VCaP (cell line): ENCODE results near the gene PFKFB2.

Experiments used
- H3K27ac ChIP-seq: fragments of 450-650 bp; 2 replicates; pipeline ENCODE4 v1.5.1; 2017
- CTCF ChIP-seq: fragments of 450-650 bp; conservative IDR thresholded peaks from 2 replicates; pipeline ENCODE4 v1.5.1; 2017; ENCODE audit warnings: mild to moderate bottlenecking, moderate library complexity

PFKFB2 gene

GRCh38 chr1:207079706-207080241, 26.7 kb downstream of the PFKFB2 start:
- H3K27ac ChIP-seq: no peak overlapping the region

GRCh38 chr1:207081088-207081487, 28.0 kb downstream of the PFKFB2 start:
- no peak for TF ChIP-seq CTCF
- H3K27ac ChIP-seq: no peak overlapping the region

More at GRCh38 chr1:207079706-207080241, 26.7 kb downstream of the PFKFB2 start:
- TF ChIP-seq CTCF: no peak

- H3K27ac ChIP-seq: no peak overlapping the region
- TF ChIP-seq CTCF: no peak
Observed at GRCh38 chr1:207081806-207082205, 28.7 kb downstream of the PFKFB2 start.

- TF ChIP-seq CTCF: no peak
- no peak overlapping the region for H3K27ac ChIP-seq
Observed at GRCh38 chr1:207084232-207084631, 31.2 kb downstream of the PFKFB2 start.

- peak; percentile 81 for TF ChIP-seq CTCF
- H3K27ac ChIP-seq: no peak overlapping the region
Observed at GRCh38 chr1:207084701-207085180, 31.7 kb downstream of the PFKFB2 start.

GRCh38 chr1:207085887-207086286, 32.8 kb downstream of the PFKFB2 start:
- H3K27ac ChIP-seq: no peak overlapping the region
- no peak for TF ChIP-seq CTCF

GRCh38 chr1:207088161-207088560, 35.1 kb downstream of the PFKFB2 start:
- H3K27ac ChIP-seq: no peak overlapping the region
- no peak for TF ChIP-seq CTCF
